H1 (cell line): ENCODE measurements around the gene KCNAB2. TPM values are rescaled to one million over a fixed set of nuclear protein-coding genes. Genes with fewer than 3 reads are reported as not detected.

Source experiments
- CTCF ChIA-PET: fragments of 300-600 bp; sonication (Branson Sonifier 250); formaldehyde crosslinking; loops from one replicate; lab custom pipeline; 2021; ENCODE audit not compliant: partially characterized antibody; lab: Charles Lee
- POLR2A ChIA-PET: fragments of 300-600 bp; sonication (Branson Sonifier 250); formaldehyde crosslinking; loops from one replicate; lab custom pipeline; 2021; ENCODE audit warnings: inconsistent platforms; ENCODE audit not compliant: partially characterized antibody; lab: Charles Lee
- DNase-seq, 2 experiments: peaks; one replicate each; pipeline versions ENCODE4 v3.0.0 to v3.0.0-alpha.2; 2010 to 2022; ENCODE audit warnings: low spot score in 2 of 2, low read depth in 1 of 2, mixed read lengths in 1 of 2
- FAIRE-seq: peaks from 2 replicates; lab custom pipeline; 2011; peaks lifted over from hg19 to GRCh38; lab: Jason Lieb, UNC
- H2AFZ ChIP-seq: 2 replicates; pipeline ENCODE4 v1.8.1; 2012; ENCODE audit warnings: low read length, inconsistent platforms
- H2AK5ac ChIP-seq: 2 replicates; pipeline ENCODE4 v1.6.1; 2013; ENCODE audit warnings: low read depth, low read length
- H2BK120ac ChIP-seq: replicated peaks from 2 replicates; pipeline ENCODE3; 2013; ENCODE audit warnings: low read depth, low read length, inconsistent platforms
- H2BK12ac ChIP-seq: 2 replicates; pipeline ENCODE4 v1.6.1; 2013; ENCODE audit warnings: low read depth, low read length
- H2BK15ac ChIP-seq: 2 replicates; pipeline ENCODE4 v1.6.1; 2013; ENCODE audit warnings: low read length
- H2BK20ac ChIP-seq: 2 replicates; pipeline ENCODE4 v1.6.1; 2013; ENCODE audit warnings: low read length
- H2BK5ac ChIP-seq: 2 replicates; pipeline ENCODE4 v1.6.1; 2013; ENCODE audit warnings: low read depth, low read length
- H3K14ac ChIP-seq: 2 replicates; pipeline ENCODE4 v1.6.1; 2013; ENCODE audit warnings: inconsistent platforms; ENCODE audit not compliant: insufficient read length
- H3K18ac ChIP-seq: 2 replicates; pipeline ENCODE4 v1.6.1; 2013; ENCODE audit warnings: low read length; ENCODE audit errors: extremely low read depth
- H3K23ac ChIP-seq: 2 replicates; pipeline ENCODE4 v1.6.1; 2013; ENCODE audit warnings: inconsistent platforms; ENCODE audit not compliant: insufficient read length
- H3K23me2 ChIP-seq: 2 replicates; pipeline ENCODE4 v1.6.1; 2013; ENCODE audit warnings: low read depth, low read length
- H3K27ac ChIP-seq: 2 replicates; pipeline ENCODE4 v1.6.1; 2011; ENCODE audit warnings: low read depth, low read length, inconsistent platforms
- H3K27me3 ChIP-seq, 4 experiments: replicated peaks in 1 of 4; 1 replicate in 1 of 4; 2 replicates in 3 of 4; pipeline versions ENCODE4 v1.6.1 to v1.8.1; 2011 to 2013; ENCODE audit warnings: low read length in 3 of 4, mild to moderate bottlenecking in 3 of 4, inconsistent platforms in 2 of 4, mixed read lengths in 2 of 4, moderate library complexity in 1 of 4; ENCODE audit not compliant: control insufficient read depth in 3 of 4, insufficient read depth in 3 of 4; ENCODE audit errors: extremely low read depth in 1 of 4
- H3K36me3 ChIP-seq, 4 experiments: 2 replicates each; pipeline versions ENCODE4 v1.6.1 to v1.8.1; 2011 to 2013; ENCODE audit warnings: mild to moderate bottlenecking in 4 of 4, low read length in 3 of 4, moderate library complexity in 2 of 4, control low read depth in 1 of 4, inconsistent platforms in 1 of 4; ENCODE audit not compliant: insufficient read depth in 4 of 4, control insufficient read depth in 2 of 4
- H3K4ac ChIP-seq: replicated peaks from 2 replicates; pipeline ENCODE3; 2013; ENCODE audit warnings: low read length, low read depth, mixed read lengths, inconsistent platforms; ENCODE audit not compliant: insufficient read length
- H3K4me1 ChIP-seq, 4 experiments: replicated peaks in 1 of 4; 1 replicate in 1 of 4; 2 replicates in 3 of 4; pipeline versions ENCODE4 v1.6.1 to v1.8.1; 2011 to 2013; ENCODE audit warnings: low read length in 3 of 4, inconsistent platforms in 2 of 4, mixed read lengths in 1 of 4; ENCODE audit not compliant: insufficient read depth in 4 of 4, control insufficient read depth in 3 of 4
- H3K4me2 ChIP-seq, 2 experiments: 2 replicates each; pipeline versions ENCODE4 v1.6.1 to v1.8.1; 2011 to 2013; ENCODE audit warnings: low read depth in 2 of 2, low read length in 2 of 2, control low read depth in 1 of 2, inconsistent platforms in 1 of 2, mild to moderate bottlenecking in 1 of 2; ENCODE audit not compliant: insufficient read depth in 1 of 2
- H3K4me3 ChIP-seq, 4 experiments: fragments of 200-600, 300-600 bp in 1 of 4; sonication (generic), shearing (Covaris generic), sonication (Bioruptor Twin) in 1 of 4; 2 replicates each; pipeline versions ENCODE4 v1.5.1 to v1.8.1; 2011 to 2016; ENCODE audit warnings: low read length in 4 of 4, low read depth in 3 of 4, control low read depth in 2 of 4, inconsistent platforms in 2 of 4, mild to moderate bottlenecking in 2 of 4, mixed read lengths in 1 of 4, moderate library complexity in 1 of 4; ENCODE audit not compliant: insufficient read depth in 2 of 4; ENCODE audit errors: extremely low read depth in 1 of 4
- H3K56ac ChIP-seq: replicated peaks from 2 replicates; pipeline ENCODE3; 2013; ENCODE audit warnings: low read depth, mild to moderate bottlenecking, mixed read lengths, low read length, inconsistent platforms; ENCODE audit not compliant: insufficient read length
- H3K79me1 ChIP-seq: 2 replicates; pipeline ENCODE4 v1.6.1; 2013; ENCODE audit warnings: low read depth, low read length, control low read depth
- H3K79me2 ChIP-seq, 2 experiments: 2 replicates each; pipeline versions ENCODE4 v1.6.1 to v1.8.1; 2012 to 2013; ENCODE audit warnings: low read length in 2 of 2, mild to moderate bottlenecking in 2 of 2, inconsistent platforms in 1 of 2; ENCODE audit not compliant: insufficient read depth in 2 of 2, control insufficient read depth in 1 of 2
- H3K9ac ChIP-seq, 4 experiments: replicated peaks in 1 of 4; 1 replicate in 1 of 4; 2 replicates in 3 of 4; pipeline versions ENCODE4 v1.6.1 to v1.8.1; 2011 to 2013; ENCODE audit warnings: low read depth in 3 of 4, low read length in 3 of 4, control low read depth in 2 of 4, mild to moderate bottlenecking in 2 of 4, moderate library complexity in 2 of 4, inconsistent platforms in 1 of 4; ENCODE audit errors: extremely low read depth in 1 of 4
- H3K9me3 ChIP-seq, 2 experiments: 2 replicates each; pipeline versions ENCODE4 v1.6.1 to v1.8.1; 2012 to 2013; ENCODE audit warnings: mild to moderate bottlenecking in 2 of 2, moderate library complexity in 2 of 2, control low read depth in 1 of 2, inconsistent platforms in 1 of 2, low read depth in 1 of 2, low read length in 1 of 2, mixed read lengths in 1 of 2; ENCODE audit not compliant: insufficient read depth in 2 of 2
- H4K20me1 ChIP-seq, 2 experiments: replicated peaks in 1 of 2; 2 replicates each; pipeline versions ENCODE3 to v1.8.1; 2011 to 2013; ENCODE audit warnings: inconsistent platforms in 2 of 2, low read length in 2 of 2, mild to moderate bottlenecking in 1 of 2; ENCODE audit not compliant: insufficient read depth in 2 of 2, control insufficient read depth in 1 of 2
- H4K5ac ChIP-seq: 2 replicates; pipeline ENCODE4 v1.6.1; 2013; ENCODE audit warnings: low read length, low read depth, mixed read lengths, inconsistent platforms; ENCODE audit not compliant: insufficient read length
- H4K8ac ChIP-seq: 2 replicates; pipeline ENCODE4 v1.8.0; 2013; ENCODE audit warnings: mild to moderate bottlenecking, moderate library complexity, low read length, inconsistent platforms; ENCODE audit not compliant: insufficient read depth; ENCODE audit errors: extremely low read depth
- H4K91ac ChIP-seq: replicated peaks from 2 replicates; pipeline ENCODE3; 2013; ENCODE audit warnings: low read length, mixed read lengths, inconsistent platforms; ENCODE audit not compliant: insufficient read length
- CREB1 ChIP-seq: IDR thresholded peaks from 2 replicates; pipeline ENCODE4 v1.6.1; 2012; ENCODE audit warnings: inconsistent platforms
- E2F6 ChIP-seq: IDR thresholded peaks from 2 replicates; pipeline ENCODE4 v1.6.1; 2012; ENCODE audit warnings: inconsistent platforms
- FOSL1 ChIP-seq: IDR thresholded peaks from 2 replicates; pipeline ENCODE4 v1.6.1; 2011; ENCODE audit warnings: mild to moderate bottlenecking, low read depth, low read length, moderate library complexity; ENCODE audit not compliant: insufficient read depth
- RBBP5 ChIP-seq: IDR thresholded peaks from 2 replicates; pipeline ENCODE4 v1.7.1; 2012; ENCODE audit warnings: low read depth, mild to moderate bottlenecking, inconsistent platforms, low read length, moderate library complexity, borderline replicate concordance
- SIN3A ChIP-seq, 2 experiments: IDR thresholded peaks in 1 of 2; conservative IDR thresholded peaks in 1 of 2; 2 replicates each; pipeline ENCODE4 v1.6.1; 2011 to 2012; ENCODE audit warnings: low read length in 2 of 2, improper control_type of control experiment in 1 of 2, low read depth in 1 of 2, mild to moderate bottlenecking in 1 of 2
- SP2 ChIP-seq: IDR thresholded peaks from 2 replicates; pipeline ENCODE4 v1.6.1; 2012; ENCODE audit warnings: mild to moderate bottlenecking, low read length, inconsistent platforms
- YY1 ChIP-seq: IDR thresholded peaks from 2 replicates; pipeline ENCODE4 v1.6.1; 2011; ENCODE audit warnings: low read depth, mild to moderate bottlenecking, low read length
- WGBS, 2 experiments: shearing (Covaris generic) in 1 of 2; methylation state at CpG; one replicate each; pipeline versions ENCODE4 v1.1.6 to v1.1.7; 2013 to 2015; ENCODE audit warnings: low lambda C conversion rate in 2 of 2, mixed read lengths in 2 of 2, inconsistent platforms in 1 of 2, low coverage in 1 of 2, missing lambda C conversion rate in 1 of 2; ENCODE audit not compliant: insufficient replicate concordance in 2 of 2, insufficient coverage in 1 of 2, insufficient read length in 1 of 2; ENCODE audit errors: extremely low coverage in 1 of 2, missing lambda C conversion rate in 1 of 2; 5-methylcytosine and 5-hydroxymethylcytosine counted together
- polyA plus RNA-seq, 7 experiments: library from polyadenylated mRNA; depleted of rRNA in 3 of 7; stranded (reverse) in 5 of 7; unstranded in 2 of 7; fragments of >200 nt in 5 of 7; fragments of 200-250 nt in 2 of 7; gene quantifications; 1 replicate in 5 of 7; 2 replicates in 1 of 7; 4 replicates in 1 of 7; pipeline versions ENCODE4 v1.2.1 to v1.2.3, GENCODE V29; 2011 to 2013; ENCODE audit warnings: missing spikeins in 2 of 7, mixed read lengths in 2 of 7
- total RNA-seq: library from RNA; stranded (reverse); fragmentation: NEBNext Ultra II Directional; extraction: Animal tissue kit (Norgen Biotek cat#: 25700); gene quantifications from 2 replicates; pipeline ENCODE4 v1.2.1, GENCODE V29; 2021

KCNAB2 gene
- total and polyA plus RNA-seq, 2 of the 8 experiments (the other 6 are each of a cell fraction or from before 2014, with no cell fraction given), result 4.5 to 7.0 TPM

GRCh38 chr1:6092211-6092610 lies 46.5 kb downstream of the KCNAB2 start:
- CTCF ChIA-PET, result interaction anchor here (1.1 to 4.7 kb wide), 5 partner anchors 10 to 70 kb away, joined by 3 to 19 read pairs (median 3); no protein-coding TSS in a partner anchor

More at GRCh38 chr1:6092211-6092610, 46.5 kb downstream of the KCNAB2 start:
- Histone ChIP-seq H3K56ac (no peak overlapping the region), H4K20me1 (peaks cover 0 to 1% of the 10 kb centered on the region in 2 experiments), H2BK120ac (no peak overlapping the region), H4K5ac (no peak overlapping the region), H3K18ac (no peak overlapping the region), H3K79me2 (no peaks in the 10 kb centered on the region), H3K23ac (no peak overlapping the region), H3K23me2 (no peaks in the 10 kb centered on the region; the same call in 1 of the 2 replicates), H2BK20ac (no peak overlapping the region), H2AK5ac (no peak overlapping the region), H3K4me1 (no peaks in the 10 kb centered on the region; a peak in 1 of 7 replicates), H3K4me3 (no peak overlapping the region), H3K4ac (no peak overlapping the region), H2AFZ (no peak overlapping the region), H3K9me3 (no peaks in the 10 kb centered on the region), H2BK5ac (no peak overlapping the region), H4K91ac (no peak overlapping the region), H3K14ac (no peak overlapping the region), H3K27me3 (no peaks in the 10 kb centered on the region), H3K9ac (no peak overlapping the region), H4K8ac (no peak overlapping the region), H3K79me1 (no peaks in the 10 kb centered on the region), H2BK15ac (no peak overlapping the region), H3K36me3 (no peaks in the 10 kb centered on the region), H2BK12ac (no peak overlapping the region), H3K27ac (no peak overlapping the region), H3K4me2 (no peak overlapping the region)
- 89% methylated on average over 9 of the region's 10 CpGs; no CpG with 5 or more reads in 1 of the 2 experiments for WGBS, 2 experiments
- FAIRE-seq (no peak), DNase-seq (no peak)
- TF ChIP-seq FOSL1, result no peak
- TF ChIP-seq YY1, result no peak
- TF ChIP-seq CREB1, result no peak
- no peak for TF ChIP-seq E2F6
- no peak for TF ChIP-seq SIN3A (conservative IDR thresholded peaks at IDR 0.05 in 1 of 2, IDR thresholded peaks at IDR 0.05 in 1 of 2; ENCODE audit: low read depth in 1 of 2, low read length in 2 of 2)
- no peak for TF ChIP-seq RBBP5
- TF ChIP-seq SP2, result no peak
- POLR2A ChIA-PET, result no interaction called here
